ENCODE data around the gene MOV10L1.

- TF ChIP-seq POLR2A (IDR thresholded peaks at IDR 0.05) (no peak), CTCF (IDR thresholded peaks at IDR 0.05) (no peak)
These were observed 25.9 kb downstream of the MOV10L1 start for GRCh38 chr22:50115693-50116092.
